ENCODE results near the gene OR51B2.

OR51B2 gene

DNA sequence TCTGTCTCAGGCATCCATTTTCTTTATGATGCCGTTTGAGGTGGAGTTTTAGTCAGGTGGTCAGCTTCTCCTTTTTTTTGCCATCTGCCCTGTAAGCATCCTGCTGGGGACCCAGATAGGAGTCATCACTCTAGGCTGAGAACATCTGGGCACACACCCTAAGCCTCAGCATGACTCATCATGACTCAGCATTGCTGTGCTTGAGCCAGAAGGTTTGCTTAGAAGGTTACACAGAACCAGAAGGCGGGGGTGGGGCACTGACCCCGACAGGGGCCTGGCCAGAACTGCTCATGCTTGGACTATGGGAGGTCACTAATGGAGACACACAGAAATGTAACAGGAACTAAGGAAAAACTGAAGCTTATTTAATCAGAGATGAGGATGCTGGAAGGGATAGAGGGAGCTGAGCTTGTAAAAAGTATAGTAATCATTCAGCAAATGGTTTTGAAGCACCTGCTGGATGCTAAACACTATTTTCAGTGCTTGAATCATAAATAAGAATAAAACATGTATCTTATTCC is 43.5 kb downstream of the OR51B2 start:
- DNase-seq = peak in 2 of 3 experiments; percentile 1 to 33

DNA sequence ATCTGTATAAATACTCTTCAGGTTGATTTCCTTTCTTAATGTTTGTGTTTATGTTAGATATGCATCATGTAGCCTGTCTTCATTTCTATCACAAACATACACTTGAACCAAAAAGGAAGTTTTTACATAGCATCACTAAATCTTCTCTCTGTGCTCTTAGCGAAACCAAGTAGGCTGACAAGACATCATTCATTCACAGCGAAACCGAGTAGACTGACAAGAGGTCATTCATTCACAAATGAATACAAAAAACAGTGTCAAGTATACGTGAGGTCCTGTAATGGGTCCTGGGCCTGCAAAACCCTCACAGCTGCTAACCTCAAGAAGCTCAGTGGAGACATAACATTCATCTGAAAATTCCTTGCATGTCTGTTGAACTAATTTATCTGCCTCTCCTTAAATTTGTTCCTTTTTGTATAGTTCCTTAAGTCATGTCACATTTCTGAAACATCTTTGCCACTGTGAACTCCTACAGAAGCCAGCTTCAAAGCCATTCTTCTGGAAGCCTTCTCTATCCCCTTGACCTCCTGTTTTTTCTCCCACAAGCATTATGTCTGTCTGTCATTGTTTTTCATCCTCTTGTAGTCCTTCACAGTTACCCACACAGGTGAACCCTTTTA is 44.5 kb downstream of the OR51B2 start:
- no peak for DNase-seq

DNA sequence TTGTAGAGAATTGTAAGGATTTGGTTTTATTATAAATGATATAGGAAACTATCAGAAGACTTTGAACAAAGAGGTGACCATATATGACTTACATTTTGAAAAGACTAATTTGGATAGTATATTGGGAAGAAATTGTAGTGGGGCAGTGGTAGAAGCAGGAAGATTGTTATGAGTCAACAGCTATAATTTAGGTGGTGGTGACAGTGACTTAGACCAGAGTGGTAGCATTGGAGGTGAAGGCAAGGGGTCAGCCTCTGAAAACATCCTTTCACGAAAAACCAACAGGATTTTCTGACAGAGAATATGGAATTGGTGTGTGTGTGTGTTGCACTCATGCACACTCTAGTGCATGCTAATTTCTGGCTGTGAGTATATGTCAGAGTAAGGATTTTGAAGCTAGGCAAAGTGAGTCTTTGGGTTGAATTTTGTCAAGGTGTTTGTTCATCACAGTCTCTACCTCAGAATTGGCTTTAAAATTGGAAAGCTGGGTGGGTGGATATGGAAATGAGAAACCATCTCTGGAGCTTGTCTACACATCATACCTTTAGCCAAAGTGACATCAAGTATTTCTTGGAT is 46.2 kb downstream of the OR51B2 start:
- no peak for DNase-seq

DNA sequence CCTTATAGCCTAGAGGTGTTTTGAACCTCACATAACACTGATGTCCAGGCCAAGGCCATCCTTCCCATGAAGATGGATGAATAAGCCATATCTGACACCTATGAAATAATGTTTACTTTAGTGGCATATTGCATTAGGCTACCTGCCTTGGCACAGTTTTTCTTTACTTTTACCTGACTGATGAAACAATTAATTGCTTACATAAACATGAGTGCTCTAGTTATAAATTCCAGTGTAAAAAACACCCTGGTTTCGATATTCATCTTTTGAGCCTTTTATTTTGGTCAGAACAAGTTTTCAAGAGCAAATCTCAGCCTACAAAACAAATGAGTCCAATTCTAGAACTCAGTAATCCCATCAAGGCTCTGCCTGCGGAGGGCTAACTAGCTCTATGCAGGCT is 47.4 kb downstream of the OR51B2 start:
- no peak for DNase-seq

DNA sequence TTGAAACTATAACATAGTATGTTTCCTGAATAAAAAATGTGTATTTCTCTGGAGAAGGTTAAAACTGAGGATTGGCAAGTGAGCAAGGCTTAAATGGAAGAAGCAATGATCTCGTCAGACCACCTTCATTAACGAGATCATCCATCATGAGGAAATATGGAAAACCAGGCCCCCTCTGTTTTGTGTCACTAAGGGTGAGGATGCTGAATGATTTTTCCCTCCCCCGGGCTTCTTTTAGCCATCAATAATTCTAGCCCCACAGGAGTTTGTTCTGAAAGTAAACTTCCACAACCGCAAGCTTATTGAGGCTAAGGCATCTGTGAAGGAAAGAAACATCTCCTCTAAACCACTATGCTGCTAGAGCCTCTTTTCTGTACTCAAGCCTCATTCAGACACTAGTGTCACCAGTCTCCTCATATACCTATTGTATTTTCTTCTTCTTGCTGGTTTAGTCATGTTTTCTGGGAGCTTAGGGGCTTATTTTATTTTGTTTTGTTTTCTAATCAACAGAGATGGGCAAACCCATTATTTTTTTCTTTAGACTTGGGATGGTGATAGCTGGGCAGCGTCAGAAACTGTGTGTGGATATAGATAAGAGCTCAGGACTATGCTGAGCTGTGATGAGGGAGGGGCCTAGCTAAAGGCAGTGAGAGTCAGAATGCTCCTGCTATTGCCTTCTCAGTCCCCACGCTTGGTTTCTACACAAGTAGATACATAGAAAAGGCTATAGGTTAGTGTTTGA is 48.6 kb downstream of the OR51B2 start:
- DNase-seq = no peak

DNA sequence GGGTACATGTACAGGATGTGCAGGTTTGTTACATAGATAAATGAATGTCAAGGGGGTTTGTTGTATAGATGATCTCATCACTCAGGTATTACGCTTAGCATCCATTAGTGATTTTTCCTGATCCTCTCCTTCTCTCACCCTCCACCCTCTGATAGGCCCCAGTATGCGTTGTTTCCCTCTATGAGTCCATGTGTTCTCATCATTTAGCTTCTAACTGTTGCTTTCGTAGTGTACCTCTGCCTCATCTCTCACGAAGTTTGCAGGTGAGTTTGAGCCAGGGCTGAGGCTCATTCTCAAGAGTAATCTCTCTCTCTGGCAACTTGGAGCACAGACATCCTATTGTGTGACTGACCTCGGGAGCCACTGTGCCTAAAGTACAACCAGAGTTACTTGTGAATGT is 49.7 kb downstream of the OR51B2 start:
- DNase-seq = no peak
